DMS79 treated with DMSO at 0.1 percent for 48 hours (cell line): Measurements from ENCODE around the gene CHSY1.
A peak's percentile ranks its signal among the peaks of the same experiment; 100 is the strongest.
"Not testable (repeated sequence)": the region's sequence is repeated elsewhere in the genome, so short reads cannot be mapped to it uniquely, and the experiment has no call there.

Experiments used
- DNase-seq: peaks from one replicate; lab custom pipeline; 2025; lab: John Stamatoyannopoulos, UW

CHSY1 gene

GRCh38 chr15:101244889-101245668, 6.8 kb downstream of the CHSY1 start:
- no peak for DNase-seq

- DNase-seq = no peak
These were observed 7.6 kb downstream of the CHSY1 start for GRCh38 chr15:101244036-101244781.

DNA sequence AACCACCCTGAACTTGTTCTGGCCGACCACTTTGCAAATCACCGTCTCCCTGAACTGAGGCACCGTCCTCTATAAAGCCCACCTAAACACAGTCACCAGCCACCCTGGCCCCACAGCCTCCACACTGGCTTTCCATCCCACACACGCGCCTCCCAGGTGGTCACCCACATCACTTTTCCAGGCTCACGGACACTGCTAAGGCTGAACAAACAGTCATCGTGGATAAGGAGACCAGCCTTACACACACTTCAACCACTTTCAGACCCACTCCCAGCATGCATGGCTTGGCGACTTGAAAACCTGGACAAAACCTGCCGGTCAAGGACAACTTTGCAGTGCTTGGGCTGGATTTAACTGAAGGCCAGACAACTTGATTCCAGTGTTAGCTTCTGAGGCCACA, 8.4 kb downstream of the CHSY1 start:
- peak; percentile 7 for DNase-seq

DNA sequence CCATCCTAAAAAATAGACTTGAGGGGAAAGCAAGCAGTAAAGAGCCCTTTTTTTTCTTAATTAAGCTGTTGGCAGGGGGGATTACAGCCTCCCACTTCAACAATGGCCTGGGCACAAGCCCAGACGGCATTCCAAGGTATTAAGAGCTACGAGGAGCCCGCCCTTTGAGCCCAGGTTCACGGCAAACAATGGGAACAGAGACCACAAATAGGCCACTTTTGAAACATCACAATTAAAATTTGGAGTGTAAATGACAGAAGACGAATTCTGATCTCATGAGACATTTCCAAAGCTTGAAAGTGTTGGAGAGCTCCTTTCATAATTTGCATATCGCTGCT, 8.9 kb downstream of the CHSY1 start:
- peak; percentile 58 for DNase-seq

- DNase-seq = peak; percentile 60
These were observed 9.5 kb downstream of the CHSY1 start for GRCh38 chr15:101242160-101242998.

DNA sequence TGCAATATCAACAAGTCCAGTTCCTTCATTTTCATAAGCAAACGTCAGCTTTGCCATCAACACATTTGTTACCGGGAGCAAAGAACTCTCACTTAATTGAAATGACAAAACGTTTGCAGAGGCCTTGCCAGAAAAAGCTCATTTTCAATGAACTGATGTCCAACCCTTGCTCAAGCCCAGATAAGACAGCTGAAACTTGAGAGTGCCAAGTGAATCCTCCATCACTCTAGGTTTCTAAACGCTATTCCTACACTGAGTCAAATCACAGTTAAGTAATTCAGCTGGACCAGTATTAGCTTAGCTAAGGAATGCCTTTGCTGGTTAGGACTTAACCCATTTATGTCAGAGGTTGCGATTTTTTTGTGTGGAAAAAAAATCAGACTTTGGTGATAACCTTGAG, 11.5 kb downstream of the CHSY1 start:
- no peak for DNase-seq

DNA sequence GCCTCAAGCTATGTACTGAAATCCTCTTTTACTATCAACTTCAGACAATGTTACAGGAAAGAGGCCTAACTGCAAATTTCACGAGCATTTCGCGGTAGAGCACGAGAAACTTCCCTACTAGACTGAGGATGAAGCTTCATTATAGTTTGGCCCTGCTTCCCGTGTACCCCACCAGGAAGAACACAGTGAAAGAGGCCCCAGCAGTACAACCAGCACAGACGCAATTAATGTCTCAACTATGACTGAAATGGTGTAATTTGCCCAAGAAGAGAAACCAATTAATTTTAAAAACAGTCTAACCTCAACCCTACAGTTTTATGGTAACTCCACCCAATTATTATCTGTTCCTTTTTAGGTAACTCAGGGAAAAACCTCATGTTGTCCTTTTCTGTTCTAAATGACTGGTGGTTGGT, 12.1 kb downstream of the CHSY1 start:
- DNase-seq = no peak

DNA sequence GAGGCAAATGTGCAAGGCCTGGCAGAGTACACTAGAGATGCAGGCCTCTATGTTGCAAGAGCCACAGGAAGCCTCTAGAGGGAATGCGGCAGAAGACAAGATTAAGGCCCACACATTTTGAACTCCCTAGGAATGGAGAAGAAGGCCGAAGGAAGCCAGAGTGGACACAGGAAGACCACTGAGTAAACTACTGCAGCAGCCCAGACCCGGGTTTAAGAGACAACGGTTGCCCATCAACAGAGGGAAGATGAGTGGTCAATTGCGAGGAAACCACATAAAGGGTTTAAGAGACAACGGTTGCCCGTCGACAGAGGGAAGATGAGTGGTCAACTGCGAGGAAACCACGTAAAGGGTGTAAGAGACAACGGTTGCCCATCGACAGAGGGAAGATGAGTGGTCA, 14.6 kb downstream of the CHSY1 start:
- no peak for DNase-seq

GRCh38 chr15:101233651-101234280, 18.1 kb downstream of the CHSY1 start:
- peak; percentile 37 for DNase-seq

DNA sequence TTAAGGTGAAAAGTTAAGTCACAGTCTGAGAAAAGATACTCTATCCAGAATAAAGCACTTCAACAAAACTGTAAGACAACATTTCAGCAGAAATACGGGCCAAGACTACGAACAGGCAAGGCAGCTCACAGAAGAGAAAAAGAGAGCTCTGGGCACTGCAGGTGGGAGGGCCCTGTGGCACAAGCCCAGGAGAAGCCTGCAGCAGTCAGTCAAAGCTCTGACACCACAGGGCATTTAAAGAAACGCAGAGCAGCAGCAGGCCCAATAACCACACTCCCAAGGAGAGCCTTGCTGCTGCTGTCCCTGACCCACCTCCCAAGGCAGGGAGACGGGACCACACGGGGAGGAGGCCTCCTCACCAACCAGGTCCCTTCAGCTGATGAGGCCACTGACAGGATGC, 19.2 kb downstream of the CHSY1 start:
- DNase-seq = no peak

GRCh38 chr15:101228313-101228712, 23.5 kb downstream of the CHSY1 start:
- DNase-seq = no peak

- DNase-seq = no peak
These were observed 26.2 kb downstream of the CHSY1 start for GRCh38 chr15:101225658-101226057.

DNA sequence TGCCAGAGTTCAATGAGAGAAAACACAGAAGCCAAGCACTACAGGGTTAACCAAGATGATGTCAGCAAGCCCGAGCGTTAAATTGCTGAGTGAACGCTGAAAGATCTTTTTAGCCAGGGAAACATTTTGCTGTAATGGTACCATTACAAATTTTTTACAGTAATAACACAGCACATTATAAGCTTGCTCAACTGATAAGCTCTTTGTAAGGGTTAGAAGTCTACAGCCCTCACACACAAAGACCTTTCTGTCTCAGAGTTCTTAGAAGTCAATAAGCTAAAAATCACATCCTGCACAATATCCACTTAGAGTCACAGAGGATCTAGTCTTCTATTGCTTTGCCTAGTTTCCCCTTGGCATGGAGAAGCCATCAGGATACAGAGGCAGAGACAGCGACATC, 29.9 kb downstream of the CHSY1 start:
- no peak for DNase-seq

DNA sequence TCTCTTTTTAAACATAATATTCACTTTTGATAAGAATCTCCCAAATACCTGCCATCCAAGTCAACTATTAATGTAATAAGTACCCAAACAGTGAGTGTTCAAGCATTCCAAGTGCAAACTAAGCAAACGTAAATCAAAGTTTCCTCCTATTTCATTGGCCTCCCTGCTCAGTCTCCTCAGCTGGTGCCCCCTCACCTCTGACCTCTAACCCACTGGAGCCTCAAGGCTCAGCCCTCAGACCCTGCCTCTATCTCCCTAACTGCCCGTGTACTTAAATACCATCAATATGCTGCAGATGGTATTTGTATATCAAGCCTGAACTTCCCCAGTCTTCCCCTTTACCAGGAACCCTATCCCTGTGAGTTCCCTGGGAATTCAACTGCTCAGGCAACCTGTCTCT, 31.8 kb downstream of the CHSY1 start:
- DNase-seq = no peak

DNA sequence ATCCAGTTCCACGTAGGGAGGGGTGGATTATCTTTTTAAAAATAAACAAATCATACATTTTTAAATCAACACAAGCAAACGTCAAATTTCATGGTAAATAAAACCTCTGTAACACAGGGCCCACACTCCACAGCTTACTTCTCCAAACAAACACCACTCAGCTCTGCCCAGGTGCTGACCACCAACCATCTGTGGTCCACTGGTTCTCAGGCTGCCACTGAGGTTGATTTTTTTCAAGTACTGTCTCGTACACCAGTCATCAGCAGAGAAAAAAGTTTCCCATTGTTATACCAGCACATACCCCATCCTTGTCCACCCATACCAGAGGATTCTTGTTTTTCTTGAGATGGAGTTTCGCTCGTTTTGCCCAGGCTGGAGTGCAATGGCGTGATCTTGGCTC, 32.4 kb downstream of the CHSY1 start:
- DNase-seq = no peak

- DNase-seq = no peak
These were observed 34.4 kb downstream of the CHSY1 start for GRCh38 chr15:101217446-101217845.

DNA sequence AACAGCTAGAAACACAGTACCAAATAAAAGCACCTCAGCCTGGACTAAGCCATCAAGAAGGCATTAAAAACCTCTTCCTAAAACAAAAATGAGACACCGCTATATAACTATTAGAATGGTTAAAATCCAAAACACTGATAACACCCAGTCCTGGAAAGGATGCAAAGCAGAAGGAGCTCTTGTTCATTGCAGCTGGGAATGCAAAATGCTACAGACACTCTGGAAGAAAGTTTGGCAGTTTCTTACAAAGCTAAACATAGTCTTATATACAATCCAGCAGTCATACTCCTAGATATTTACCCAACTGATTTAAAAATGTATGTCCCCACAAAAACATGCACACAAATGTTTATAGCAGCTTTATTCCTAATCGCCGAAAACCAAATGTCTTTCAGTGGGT, 35.7 kb downstream of the CHSY1 start:
- DNase-seq = no peak

DNA sequence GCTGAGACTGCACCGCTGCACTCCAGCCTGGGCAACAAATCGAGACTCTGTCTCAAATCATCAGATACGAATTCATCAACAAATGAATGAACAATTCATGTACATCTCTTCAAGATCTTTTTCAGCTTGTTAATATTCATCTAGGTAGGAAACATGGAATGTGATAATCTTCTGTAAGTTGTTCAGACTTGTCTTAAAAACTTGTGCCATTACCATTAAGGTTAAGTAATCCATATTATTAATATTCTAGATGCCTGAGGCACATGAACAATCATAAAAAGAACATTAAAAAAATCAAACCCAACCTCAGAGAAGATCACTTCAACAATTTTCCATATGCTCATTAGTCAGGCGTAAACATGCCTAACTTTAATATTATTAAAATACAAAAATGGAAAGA, 36.2 kb downstream of the CHSY1 start:
- DNase-seq = no peak

DNA sequence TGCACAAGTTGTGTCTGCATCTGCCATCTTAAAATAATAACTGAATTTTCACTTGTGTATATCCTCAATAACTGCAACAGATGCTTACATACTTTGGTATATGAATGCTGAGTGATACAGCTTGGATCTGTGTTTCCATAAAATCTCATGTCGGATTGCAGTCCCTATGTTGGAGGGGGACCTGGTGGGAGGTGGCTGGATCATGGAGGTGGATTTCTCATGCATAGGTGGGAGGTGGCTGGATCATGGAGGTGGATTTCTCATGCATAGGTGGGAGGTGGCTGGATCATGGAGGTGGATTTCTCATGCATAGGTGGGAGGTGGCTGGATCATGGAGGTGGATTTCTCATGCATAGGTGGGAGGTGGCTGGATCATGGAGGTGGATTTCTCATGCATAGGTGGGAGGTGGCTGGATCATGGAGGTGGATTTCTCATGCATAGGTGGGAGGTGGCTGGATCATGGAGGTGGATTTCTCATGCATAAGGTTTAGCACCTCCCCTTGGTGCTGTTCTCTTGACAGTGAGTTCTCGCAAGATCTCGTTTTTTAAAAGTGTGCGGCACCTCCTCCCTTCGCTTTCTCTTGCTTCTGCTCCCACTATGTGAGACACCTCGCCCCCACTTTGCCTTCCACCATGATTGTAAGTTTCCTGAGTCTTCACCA, 37.3 kb downstream of the CHSY1 start:
- not testable (repeated sequence) for DNase-seq

DNA sequence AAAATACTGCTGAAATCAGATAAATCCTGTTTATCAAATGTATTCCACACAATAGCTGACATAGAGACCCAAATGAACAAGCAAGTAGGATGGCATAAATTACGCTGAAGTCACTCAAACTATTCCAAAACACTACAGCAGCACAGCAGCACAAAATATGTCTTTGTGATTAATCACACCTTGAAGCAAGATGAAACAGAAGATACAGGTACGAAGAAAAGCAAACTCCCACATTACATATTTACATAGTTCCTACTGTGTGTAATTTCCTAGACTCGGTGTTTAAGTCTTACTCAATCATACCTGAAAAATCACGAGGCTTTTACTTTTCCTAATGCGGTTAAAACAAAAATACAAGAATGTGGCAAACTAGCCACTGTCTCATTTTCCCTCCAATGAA, 38.3 kb downstream of the CHSY1 start:
- DNase-seq = no peak

DNA sequence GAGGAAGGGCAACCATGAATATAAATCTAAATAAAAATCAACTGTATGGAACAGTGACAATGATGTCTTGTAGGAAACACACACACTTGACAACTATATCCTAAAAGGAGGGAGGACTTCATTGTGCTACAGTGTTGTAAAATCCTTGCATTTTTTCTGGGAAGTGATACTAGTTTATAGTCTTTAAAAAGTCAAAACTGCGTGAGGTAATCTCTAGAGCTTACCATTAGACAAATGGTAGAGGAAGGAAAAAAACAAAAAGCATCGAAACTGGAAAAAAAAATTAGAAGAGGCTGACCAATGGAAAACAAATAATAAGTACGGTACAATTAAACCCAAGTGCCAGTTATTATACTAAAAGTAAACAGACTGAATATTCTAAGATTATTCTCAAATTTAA, 38.7 kb downstream of the CHSY1 start:
- no peak for DNase-seq

DNA sequence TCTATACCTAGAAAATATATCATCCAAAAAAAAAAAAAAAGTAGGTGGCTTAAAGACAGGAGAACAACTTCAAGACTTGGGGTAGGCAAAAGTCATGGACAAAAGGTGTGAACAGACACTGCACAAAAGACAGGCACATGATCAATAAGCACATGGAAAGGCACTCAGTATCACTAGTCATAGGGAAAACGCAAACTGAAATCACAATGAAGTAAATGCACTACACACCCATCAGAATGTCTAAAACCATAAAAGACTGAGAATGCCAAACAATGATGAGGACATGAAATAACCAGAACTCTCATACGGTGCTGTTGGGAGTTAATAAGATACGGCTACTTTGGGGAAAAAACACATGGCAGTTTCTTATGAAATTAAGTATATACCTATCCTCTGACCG, 40.0 kb downstream of the CHSY1 start:
- no peak for DNase-seq
